ENCODE measurements around the gene OR14J1.

GRCh38 chr6:29354980-29355379 is 53.5 kb downstream of the OR14J1 start:
- no peak for TF ChIP-seq POLR2A (IDR thresholded peaks at IDR 0.05; ENCODE audit: extremely low read depth, insufficient read length)
- no peak for TF ChIP-seq MYC (IDR thresholded peaks at IDR 0.05; ENCODE audit: low read depth, low read length)
- no peak for TF ChIP-seq CTCF (IDR thresholded peaks at IDR 0.05; ENCODE audit: low read depth, low read length)
